Measurements from ENCODE around the gene CA12. TPM values are rescaled to one million over a fixed set of nuclear protein-coding genes. Genes with fewer than 3 reads are reported as not detected.

The CA12 gene
- polyA plus RNA-seq, 1 experiment: 61.4 TPM

DNA sequence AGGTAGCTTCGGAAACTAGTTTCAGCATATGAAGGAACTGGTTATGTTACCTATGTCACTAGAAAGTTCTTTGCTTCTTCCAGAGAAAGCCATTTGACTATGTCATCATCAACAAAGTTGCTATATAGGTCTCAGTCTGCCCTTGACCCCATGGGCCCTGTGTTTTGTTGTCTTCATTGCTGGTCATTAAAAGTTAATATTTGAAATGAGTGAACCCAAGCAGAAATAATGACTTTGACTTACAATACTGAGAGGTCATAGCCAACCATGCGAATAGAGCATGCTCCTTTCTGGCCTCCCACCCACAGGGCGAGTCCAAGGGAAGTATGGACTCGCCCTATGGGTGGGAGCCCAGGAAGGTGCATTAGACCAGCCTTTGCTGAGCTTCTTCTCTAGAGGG is 63.3 kb downstream of the CA12 start:
- ChIA-PET CTCF (interaction anchor here (0.7 kb wide), 1 partner anchor 16 kb away, joined by 3 read pairs; no protein-coding TSS in a partner anchor), POLR2A (no interaction called here)
- DNase-seq (ENCODE audit: low read depth, low spot score): no peak

DNA sequence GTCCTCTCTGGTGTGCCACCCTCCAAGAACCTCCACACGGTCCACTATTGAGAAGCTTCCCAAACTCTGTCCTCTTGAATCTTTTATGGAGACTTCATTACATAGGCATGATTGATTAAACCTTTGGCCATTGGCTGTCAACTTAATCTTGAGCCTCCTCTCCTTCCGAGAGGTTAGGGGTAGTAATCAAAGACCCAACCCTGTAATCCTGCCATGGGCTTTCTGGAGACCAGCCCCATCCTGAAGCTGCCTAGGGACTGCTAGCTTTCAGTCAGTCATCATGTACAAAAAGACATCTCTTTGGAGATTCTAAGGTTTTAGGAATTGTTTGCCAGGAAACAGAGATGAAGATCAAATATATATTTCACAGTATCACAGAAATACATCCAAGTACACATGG is 67.2 kb downstream of the CA12 start:
- ChIA-PET CTCF (no interaction called here), POLR2A (no interaction called here)
- TF ChIP-seq, protein P1, sequence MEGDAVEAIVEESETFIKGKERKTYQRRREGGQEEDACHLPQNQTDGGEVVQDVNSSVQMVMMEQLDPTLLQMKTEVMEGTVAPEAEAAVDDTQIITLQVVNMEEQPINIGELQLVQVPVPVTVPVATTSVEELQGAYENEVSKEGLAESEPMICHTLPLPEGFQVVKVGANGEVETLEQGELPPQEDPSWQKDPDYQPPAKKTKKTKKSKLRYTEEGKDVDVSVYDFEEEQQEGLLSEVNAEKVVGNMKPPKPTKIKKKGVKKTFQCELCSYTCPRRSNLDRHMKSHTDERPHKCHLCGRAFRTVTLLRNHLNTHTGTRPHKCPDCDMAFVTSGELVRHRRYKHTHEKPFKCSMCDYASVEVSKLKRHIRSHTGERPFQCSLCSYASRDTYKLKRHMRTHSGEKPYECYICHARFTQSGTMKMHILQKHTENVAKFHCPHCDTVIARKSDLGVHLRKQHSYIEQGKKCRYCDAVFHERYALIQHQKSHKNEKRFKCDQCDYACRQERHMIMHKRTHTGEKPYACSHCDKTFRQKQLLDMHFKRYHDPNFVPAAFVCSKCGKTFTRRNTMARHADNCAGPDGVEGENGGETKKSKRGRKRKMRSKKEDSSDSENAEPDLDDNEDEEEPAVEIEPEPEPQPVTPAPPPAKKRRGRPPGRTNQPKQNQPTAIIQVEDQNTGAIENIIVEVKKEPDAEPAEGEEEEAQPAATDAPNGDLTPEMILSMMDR (IDR thresholded peaks at IDR 0.05; ENCODE audit: low read depth, low read length): no peak
- DNase-seq (ENCODE audit: low read depth, low spot score): no peak
- Histone ChIP-seq H3K4me3 (ENCODE audit: low read depth, low read length) (no peak overlapping the region), H3K27ac (ENCODE audit: low read depth, low read length) (no peak overlapping the region), H3K27me3 (ENCODE audit: control insufficient read depth, insufficient read depth, low read length) (no peaks in the 10 kb centered on the region), H3K9me3 (ENCODE audit: control insufficient read depth, insufficient read depth, low read length) (no peaks in the 10 kb centered on the region)

More for the DNA sequence above, 63.3 kb downstream of the CA12 start:
- TF ChIP-seq, protein P1 (IDR thresholded peaks at IDR 0.05; ENCODE audit: low read depth, low read length): no peak
- Histone ChIP-seq H3K27me3 (ENCODE audit: control insufficient read depth, insufficient read depth, low read length) (no peaks in the 10 kb centered on the region), H3K27ac (ENCODE audit: low read depth, low read length) (no peak overlapping the region), H3K4me3 (ENCODE audit: low read depth, low read length) (no peak overlapping the region), H3K9me3 (ENCODE audit: control insufficient read depth, insufficient read depth, low read length) (peaks cover 4% of the 10 kb centered on the region; the same call in 1 of the 2 replicates)

DNA sequence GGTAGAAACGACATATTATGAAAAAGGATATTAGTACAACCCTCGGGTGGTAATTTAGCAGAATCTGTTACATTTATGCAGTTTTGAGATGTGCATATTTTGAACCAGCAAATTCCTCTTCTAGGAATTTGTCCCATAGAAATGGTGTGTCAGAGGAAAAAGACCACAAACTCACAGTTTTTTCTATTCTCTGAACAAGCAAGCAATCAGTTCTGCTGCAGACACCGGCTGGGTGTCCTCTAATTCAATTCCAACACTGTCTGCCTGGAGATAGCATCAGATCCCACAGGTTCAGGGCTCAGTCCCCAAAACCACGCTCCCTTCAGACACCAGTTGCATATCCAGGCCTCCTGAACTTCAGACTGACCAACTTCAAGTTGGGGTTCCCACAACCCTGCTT is 67.8 kb downstream of the CA12 start:
- H3K27me3 ChIP-seq (ENCODE audit: control insufficient read depth, insufficient read depth, low read length): no peaks in the 10 kb centered on the region
- TF ChIP-seq, protein P1 (IDR thresholded peaks at IDR 0.05; ENCODE audit: low read depth, low read length): no peak
- H3K4me3 ChIP-seq (ENCODE audit: low read depth, low read length): no peak overlapping the region
- no peaks in the 10 kb centered on the region for H3K9me3 ChIP-seq (ENCODE audit: control insufficient read depth, insufficient read depth, low read length)
- ChIA-PET CTCF (no interaction called here), POLR2A (no interaction called here)
- DNase-seq (ENCODE audit: low read depth, low spot score): no peak
- no peak overlapping the region for H3K27ac ChIP-seq (ENCODE audit: low read depth, low read length)

DNA sequence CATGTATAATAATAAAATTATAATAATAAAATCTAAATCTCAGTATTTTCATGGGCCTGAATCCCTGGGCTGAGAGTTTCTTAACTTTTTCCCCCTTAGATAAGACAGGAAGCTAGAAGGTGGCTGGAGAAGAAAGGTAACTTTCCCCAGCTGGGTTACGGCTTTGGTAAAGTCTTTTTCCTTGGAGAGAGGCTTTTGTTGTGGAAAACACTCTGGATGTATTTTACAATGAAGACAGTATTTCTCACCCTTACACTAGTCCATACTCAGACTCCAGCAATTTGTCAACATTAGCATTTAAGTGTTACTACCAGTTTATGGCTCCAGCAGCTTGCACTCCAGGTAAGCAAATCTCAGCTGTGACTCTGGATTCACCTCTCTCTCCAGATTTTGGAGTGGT is 69.4 kb downstream of the CA12 start:
- DNase-seq (ENCODE audit: low read depth, low spot score): no peak
- H3K27ac ChIP-seq (ENCODE audit: low read depth, low read length): no peak overlapping the region
- ChIA-PET POLR2A (no interaction called here), CTCF (no interaction called here)
- TF ChIP-seq, protein P1 (IDR thresholded peaks at IDR 0.05; ENCODE audit: low read depth, low read length): no peak
- H3K27me3 ChIP-seq (ENCODE audit: control insufficient read depth, insufficient read depth, low read length): no peaks in the 10 kb centered on the region
- H3K9me3 ChIP-seq (ENCODE audit: control insufficient read depth, insufficient read depth, low read length): no peaks in the 10 kb centered on the region
- H3K4me3 ChIP-seq (ENCODE audit: low read depth, low read length): no peak overlapping the region

DNA sequence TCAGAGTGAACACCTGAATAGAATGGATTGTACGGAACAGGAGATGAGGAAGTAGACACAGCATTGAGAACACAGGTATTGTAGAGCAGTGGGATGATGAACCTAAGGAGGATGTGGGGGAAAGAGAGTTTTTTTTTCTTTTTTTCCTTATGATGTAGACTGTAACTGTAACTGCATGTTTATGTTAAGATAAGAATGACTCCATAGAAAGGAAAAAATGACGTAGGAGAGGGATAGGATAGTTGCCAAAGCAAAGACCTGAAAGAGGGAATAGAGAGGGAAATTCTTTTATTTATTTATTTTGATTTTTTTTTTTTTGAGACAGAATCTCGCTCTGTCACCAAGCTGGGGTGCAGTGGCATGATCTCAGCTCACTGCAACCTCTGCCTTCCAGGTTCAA is 71.0 kb downstream of the CA12 start:
- no peak for DNase-seq (ENCODE audit: low read depth, low spot score)
- POLR2A ChIA-PET: no interaction called here
- Histone ChIP-seq H3K27me3 (ENCODE audit: control insufficient read depth, insufficient read depth, low read length) (no peaks in the 10 kb centered on the region), H3K4me3 (ENCODE audit: low read depth, low read length) (no peak overlapping the region), H3K9me3 (ENCODE audit: control insufficient read depth, insufficient read depth, low read length) (no peaks in the 10 kb centered on the region), H3K27ac (ENCODE audit: low read depth, low read length) (no peak overlapping the region)
- TF ChIP-seq, protein P1 (IDR thresholded peaks at IDR 0.05; ENCODE audit: low read depth, low read length): no peak
- CTCF ChIA-PET: no interaction called here
